Nasal cavity respiratory epithelium epithelial cell of viscerocranial mucosa (primary cell): ENCODE measurements around the gene CRBN. TPM values are rescaled to one million over a fixed set of nuclear protein-coding genes. Genes with fewer than 3 reads are reported as not detected.

Experiments
- total RNA-seq: library from RNA; depleted of rRNA; stranded (reverse); fragments of >200 nt; gene quantifications from 2 replicates; pipeline ENCODE4 v1.2.3, GENCODE V29; 2014

The CRBN gene
- 33.5 and 72.5 TPM in 2 replicates for total RNA-seq

GRCh38 chr3:3179407-3180094 is at the start of gene CRBN:
Gene CRBN, minus strand, starts transcription at chr3:3179691. Its CDS starts 4 bp downstream, at chr3:3179687.

GRCh38 chr3:3126477-3127431 is 52.7 kb downstream of the CRBN start, which contains the start of gene TRNT1:
Gene TRNT1, plus strand, starts transcription at chr3:3126940. Its CDS starts 2,101 bp downstream, at chr3:3129041.

GRCh38 chr3:3110299-3110630 is 69.2 kb downstream of the CRBN start, which contains the start of gene IL5RA:
Gene IL5RA, minus strand, starts transcription at chr3:3110374. Its CDS starts 5,390 bp downstream, at chr3:3104984.

Other genes starting within 250 kb of the CRBN start
- gene IL5RA, start 69.3 kb downstream of the CRBN start, total RNA-seq: not detected in 2 replicates
- 16.7 and 32.3 TPM in 2 replicates for gene TRNT1, start 52.8 kb downstream of the CRBN start, total RNA-seq